ENCODE data around the gene HEXD. TPM values are rescaled to one million over a fixed set of nuclear protein-coding genes. Genes with fewer than 3 reads are reported as not detected.

Gene HEXD
- 5.9 and 9.7 TPM in 2 replicates for total RNA-seq (2014; rRNA removed; shearing (Covaris generic))
- 4.1 and 5.7 TPM in 2 replicates for polyA plus RNA-seq (2016; fragmentation: Nextera tagmentation; extraction: Ambion mirVana)

DNA sequence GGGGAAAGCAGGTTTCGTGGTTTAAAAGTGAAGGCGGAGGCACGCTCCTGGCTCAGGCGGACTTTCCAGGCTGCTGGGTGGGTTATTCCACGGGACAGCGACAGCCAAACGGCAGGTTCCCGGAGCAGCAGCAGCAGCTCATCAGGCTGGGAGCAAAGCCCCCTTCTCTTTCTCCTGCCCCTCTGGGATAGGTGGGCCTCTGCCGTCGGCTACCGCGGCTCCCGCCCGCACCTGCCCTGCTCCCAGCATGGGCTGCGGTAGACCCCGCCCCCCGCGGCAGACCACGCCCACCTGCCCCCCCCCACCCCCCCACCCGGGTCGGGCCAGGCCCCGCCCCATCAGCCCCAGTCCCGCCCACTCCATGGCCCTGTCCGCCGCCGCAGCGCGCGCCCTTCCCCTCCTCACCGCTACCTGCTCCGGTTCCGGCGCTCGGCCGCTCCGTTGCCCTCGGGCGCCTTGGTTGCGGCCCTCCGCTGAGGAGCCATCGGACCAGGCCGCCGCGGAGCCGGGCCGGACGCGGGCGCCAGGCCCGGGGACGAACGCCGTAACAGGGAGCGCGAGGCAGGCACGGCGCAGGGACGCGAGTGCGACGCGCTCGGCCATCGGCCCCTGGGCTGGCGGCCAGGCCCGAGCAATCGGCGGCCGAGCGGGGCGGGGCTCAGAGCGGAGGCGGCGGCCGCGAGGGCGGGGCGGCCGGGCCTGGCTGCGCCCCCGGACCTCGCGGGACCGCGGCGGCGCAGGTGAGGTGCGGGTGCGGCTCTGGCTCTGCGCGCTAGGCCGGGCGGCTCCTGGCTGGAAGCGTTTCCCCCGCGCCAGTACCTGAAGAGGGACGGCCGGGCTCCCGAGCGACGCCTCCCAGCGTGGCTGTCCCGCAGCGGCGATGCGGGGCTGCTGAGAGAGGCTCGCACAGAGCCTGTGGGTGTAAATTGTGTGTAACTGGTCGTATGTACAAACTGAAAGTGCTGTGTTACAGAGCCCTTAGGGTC lies at the start of gene HEXD, which contains the start of gene OGFOD3:
TSS of gene HEXD (plus strand) at position 347 of the 986 bp plus-strand sequence. CDS start 1,453 bp downstream, outside the sequence.
TSS of gene OGFOD3 (minus strand) at position 586 of the 986 bp plus-strand sequence. CDS start at position 485, 101 bp downstream.
- H3K4me3 ChIP-seq, result peak within 1 kb of the TSS; percentile 90
- no peak for TF ChIP-seq EZH2 (IDR thresholded peaks at IDR 0.05; ENCODE audit: insufficient read depth, poor library complexity, severe bottlenecking)
- no peak for TF ChIP-seq EZH2phosphoT487 (IDR thresholded peaks at IDR 0.05; ENCODE audit: insufficient read depth, low read depth)
- H3K9me2 ChIP-seq (ENCODE audit: insufficient read depth), result no peaks in the 10 kb centered on the region
- H3K4me1 ChIP-seq (ENCODE audit: insufficient read depth), result peaks cover 8% of the 10 kb centered on the region; the same call in 1 of the 2 replicates
- 5 to 6% methylated on average over 51 to 64 of the region's 108 CpGs for WGBS, 2 experiments (ENCODE audit: low coverage in 1 of 2, low lambda C conversion rate in 2 of 2, missing lambda C conversion rate in 2 of 2)
- H3K9ac ChIP-seq, result peak within 1 kb of the TSS; percentile 73
- H2AFZ ChIP-seq, result peak within 1 kb of the TSS; percentile 86
- 0 out of 2 replicates have a peak within 1 kb of the TSS, but pooled peaks have one; percentile 30 for H3K27ac ChIP-seq
- peak; percentile 95 for DNase-seq
- in situ Hi-C loops (cut with MboI), result loop anchor here (10.0 kb wide), 1 partner anchor 63 kb away; the partner anchor contains the start of gene TEX19
- H3K79me2 ChIP-seq (ENCODE audit: insufficient read depth), result no peaks in the 10 kb centered on the region
- H3K4me2 ChIP-seq (ENCODE audit: unreplicated experiment), result peak within 1 kb of the TSS; percentile 76
- H3F3A ChIP-seq (ENCODE audit: insufficient read depth), result no peaks in the 10 kb centered on the region
- H3K27me3 ChIP-seq (replicated peaks; ENCODE audit: insufficient read depth), result no peaks in the 10 kb centered on the region
- no peaks in the 10 kb centered on the region for H3K9me3 ChIP-seq (ENCODE audit: low read depth)
- no peaks in the 10 kb centered on the region for H3K36me3 ChIP-seq (ENCODE audit: low read depth)
- no peaks in the 10 kb centered on the region for H4K20me1 ChIP-seq (ENCODE audit: insufficient read depth)

- no peak for TF ChIP-seq EZH2phosphoT487 (IDR thresholded peaks at IDR 0.05; ENCODE audit: insufficient read depth, low read depth)
- no peak for TF ChIP-seq EZH2 (IDR thresholded peaks at IDR 0.05; ENCODE audit: insufficient read depth, poor library complexity, severe bottlenecking)
- Histone ChIP-seq H3K9ac (no peak overlapping the region), H3K9me3 (ENCODE audit: low read depth) (no peaks in the 10 kb centered on the region), H3K27me3 (replicated peaks; ENCODE audit: insufficient read depth) (peaks cover 26% of the 10 kb centered on the region), H3K79me2 (ENCODE audit: insufficient read depth) (no peaks in the 10 kb centered on the region), H4K20me1 (ENCODE audit: insufficient read depth) (no peaks in the 10 kb centered on the region), H3K36me3 (ENCODE audit: low read depth) (no peaks in the 10 kb centered on the region), H3K27ac (no peak overlapping the region), H3K4me2 (ENCODE audit: unreplicated experiment) (no peak overlapping the region), H3K9me2 (ENCODE audit: insufficient read depth) (no peaks in the 10 kb centered on the region), H3K4me1 (ENCODE audit: insufficient read depth) (no peaks in the 10 kb centered on the region), H3F3A (ENCODE audit: insufficient read depth) (no peaks in the 10 kb centered on the region), H2AFZ (no peak overlapping the region), H3K4me3 (no peak overlapping the region)
- WGBS, 2 experiments (ENCODE audit: low coverage in 1 of 2, low lambda C conversion rate in 2 of 2, missing lambda C conversion rate in 2 of 2), result 92 to 94% methylated on average over 7 of the region's 7 CpGs
- in situ Hi-C loops (cut with MboI), result no loop called here
- DNase-seq, result no peak
These were observed 48.9 kb upstream of the HEXD start for GRCh38 chr17:82369211-82369610.

DNA sequence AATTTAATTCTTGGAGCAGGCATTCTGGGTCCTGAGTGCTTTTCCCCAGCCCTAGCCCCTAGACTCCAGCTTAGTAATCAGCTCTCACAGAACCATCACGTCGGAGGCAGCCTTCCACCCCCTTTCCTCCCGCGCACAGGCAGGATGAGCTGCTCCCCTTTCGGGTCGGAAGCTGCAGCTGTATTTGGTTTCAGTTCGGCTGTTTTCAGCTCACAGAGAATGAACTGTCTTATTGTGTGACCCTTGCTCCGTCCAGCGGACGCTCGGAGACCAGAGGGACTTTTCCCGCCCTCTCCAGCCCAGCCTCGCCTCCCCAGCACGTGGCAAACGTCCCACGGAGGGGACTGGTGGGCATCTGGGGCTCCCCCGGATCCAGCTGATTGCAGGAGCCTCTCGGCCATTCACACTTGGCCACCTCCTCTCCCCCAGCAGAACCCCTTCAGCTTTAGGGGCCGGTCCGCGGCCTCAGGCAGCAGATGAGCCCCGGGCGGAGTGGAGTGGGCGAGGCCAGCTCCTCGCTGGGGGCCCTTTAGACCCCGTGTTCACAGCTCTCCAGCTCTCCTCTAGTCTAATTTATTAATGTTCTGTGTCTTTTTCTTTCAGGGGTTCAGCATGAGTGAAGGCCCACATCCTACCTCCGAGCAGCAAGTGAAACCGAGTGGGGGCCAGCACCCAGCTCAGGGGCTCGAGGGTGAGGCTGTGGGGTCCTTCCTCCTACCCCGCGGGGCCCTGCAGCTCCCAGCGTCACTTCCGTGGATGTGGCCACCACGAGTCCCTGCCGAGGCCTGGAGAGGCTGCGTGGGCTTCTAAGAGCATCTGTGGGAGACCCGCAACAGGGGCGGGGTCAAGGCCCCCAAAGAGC lies 47.4 kb upstream of the HEXD start:
- in situ Hi-C loops (cut with MboI), result no loop called here

More for the DNA sequence above, 47.4 kb upstream of the HEXD start:
- 13 to 16% methylated on average over 32 to 38 of the region's 38 CpGs for WGBS, 2 experiments (ENCODE audit: low coverage in 1 of 2, low lambda C conversion rate in 2 of 2, missing lambda C conversion rate in 2 of 2)
- no peaks in the 10 kb centered on the region for H3K4me1 ChIP-seq (ENCODE audit: insufficient read depth)
- no peak overlapping the region for H3K27ac ChIP-seq
- peaks cover 26% of the 10 kb centered on the region for H3K27me3 ChIP-seq (replicated peaks; ENCODE audit: insufficient read depth)
- peak overlapping the region; percentile 62 for H2AFZ ChIP-seq
- 0 out of 2 replicates have a peak overlapping the region, but pooled peaks have one; percentile 11 for H3K9ac ChIP-seq
- peak overlapping the region; percentile 69 for H3K4me2 ChIP-seq (ENCODE audit: unreplicated experiment)
- peak; percentile 46 for DNase-seq
- no peaks in the 10 kb centered on the region for H4K20me1 ChIP-seq (ENCODE audit: insufficient read depth)
- H3F3A ChIP-seq (ENCODE audit: insufficient read depth), result no peaks in the 10 kb centered on the region
- H3K79me2 ChIP-seq (ENCODE audit: insufficient read depth), result no peaks in the 10 kb centered on the region
- H3K9me3 ChIP-seq (ENCODE audit: low read depth), result no peaks in the 10 kb centered on the region
- H3K36me3 ChIP-seq (ENCODE audit: low read depth), result no peaks in the 10 kb centered on the region
- H3K9me2 ChIP-seq (ENCODE audit: insufficient read depth), result no peaks in the 10 kb centered on the region
- peak overlapping the region; percentile 62 for H3K4me3 ChIP-seq
- TF ChIP-seq EZH2 (IDR thresholded peaks at IDR 0.05; ENCODE audit: insufficient read depth, poor library complexity, severe bottlenecking), result peak; percentile 61
- TF ChIP-seq EZH2phosphoT487 (IDR thresholded peaks at IDR 0.05; ENCODE audit: insufficient read depth, low read depth), result 0 out of 2 replicates have a peak, but pooled peaks have one; percentile 41
